KG1 (cell line): Measurements from ENCODE around the gene USP2.
"Not testable (repeated sequence)": the region's sequence is repeated elsewhere in the genome, so short reads cannot be mapped to it uniquely, and the experiment has no call there.

Experiments used
- DNase-seq: peaks from one replicate; lab custom pipeline; 2025; lab: John Stamatoyannopoulos, UW

The USP2 gene

DNA sequence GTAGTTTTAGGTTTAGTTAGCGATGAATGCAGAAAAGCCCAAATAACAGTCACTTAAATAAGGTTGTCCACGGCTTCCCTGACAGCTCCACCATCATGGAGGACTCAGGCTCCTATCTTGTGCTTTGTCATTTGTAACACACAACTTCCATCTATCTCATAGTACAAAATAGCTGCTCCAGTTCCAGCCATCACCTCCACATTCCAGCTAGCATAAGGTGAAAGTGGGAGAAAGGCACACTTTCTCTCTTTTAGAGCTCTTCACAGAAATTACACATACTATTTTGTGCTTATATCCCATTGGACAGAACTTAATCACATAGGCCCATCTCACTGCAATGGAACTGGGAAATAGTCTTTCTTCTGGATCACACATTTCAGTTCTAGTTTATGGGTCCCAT is 32.8 kb upstream of the USP2 start:
- DNase-seq, result no peak

DNA sequence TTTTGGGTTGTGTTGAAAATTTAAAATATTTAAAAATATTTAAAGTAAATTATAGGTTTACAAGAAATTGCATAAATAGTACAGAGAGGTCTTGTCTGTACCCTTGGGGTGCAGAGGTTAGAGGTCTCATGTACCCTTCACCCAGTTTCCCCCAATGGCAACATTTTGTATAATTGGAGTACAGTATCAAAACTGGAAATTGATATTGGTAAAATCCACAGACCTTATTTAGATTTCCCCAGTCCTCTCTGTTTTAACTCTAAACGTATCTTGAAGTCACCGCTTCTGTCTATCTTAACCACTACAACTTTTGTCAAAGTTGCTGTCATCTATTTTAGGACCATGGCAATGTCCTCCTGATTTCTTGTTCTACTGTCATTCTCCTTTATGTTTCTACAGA is 30.6 kb upstream of the USP2 start:
- DNase-seq, result no peak

DNA sequence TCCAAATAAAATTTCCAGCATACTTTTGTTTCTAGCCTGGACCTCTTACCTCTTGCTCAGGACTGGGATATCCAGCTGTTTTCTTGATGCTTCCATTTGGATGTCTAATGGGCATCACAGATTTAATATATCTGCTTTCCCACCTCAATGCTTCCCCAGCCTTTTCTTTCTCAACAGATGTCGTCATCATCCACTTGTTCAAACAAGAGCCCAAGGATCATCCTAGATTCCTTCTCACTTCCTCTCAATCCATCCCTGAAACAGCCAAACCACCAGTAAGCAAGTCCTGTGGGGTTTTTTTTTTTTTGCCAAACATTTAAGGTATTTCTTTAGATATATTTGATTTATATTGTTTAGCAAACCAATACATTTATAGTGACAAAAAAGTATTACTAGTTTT is 29.0 kb upstream of the USP2 start:
- no peak for DNase-seq

DNA sequence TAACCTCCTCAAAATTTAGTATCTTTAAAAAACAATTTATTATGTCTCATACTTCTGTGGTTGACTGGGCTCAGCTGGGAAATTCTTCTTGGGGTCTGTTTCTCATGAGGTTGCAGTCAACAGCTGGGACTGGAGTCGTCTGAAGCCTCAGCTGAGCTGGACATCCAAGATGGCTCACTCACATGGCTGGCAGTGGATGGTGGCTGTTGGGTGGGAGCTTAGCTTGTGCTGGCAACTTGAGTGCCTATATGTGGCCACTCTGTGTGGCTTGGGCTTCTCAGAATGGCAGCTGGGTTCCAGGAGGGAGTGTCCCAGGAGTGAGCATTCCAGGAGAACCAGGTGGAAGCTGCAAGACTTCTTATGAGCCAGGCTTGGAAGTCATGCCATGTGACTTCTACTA is 28.2 kb upstream of the USP2 start:
- DNase-seq, result no peak

DNA sequence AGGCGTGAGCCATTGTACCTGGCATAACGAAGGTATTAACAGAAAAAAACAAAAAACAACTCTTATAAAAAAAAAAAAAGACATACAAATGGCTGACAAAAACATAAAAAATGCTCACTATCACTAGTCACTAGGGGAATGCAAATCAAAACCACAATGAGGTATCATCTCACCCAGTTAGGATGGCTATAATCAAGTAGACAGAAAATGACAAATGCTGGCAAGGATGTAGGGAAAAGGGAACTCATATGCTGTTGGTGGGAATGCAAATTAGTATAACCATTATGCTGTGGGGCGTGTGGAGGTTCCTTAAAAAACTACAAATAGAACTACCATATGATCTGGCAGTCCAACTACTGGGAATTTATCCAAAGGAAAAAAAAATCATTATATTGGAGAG is 24.5 kb upstream of the USP2 start:
- DNase-seq, result no peak

DNA sequence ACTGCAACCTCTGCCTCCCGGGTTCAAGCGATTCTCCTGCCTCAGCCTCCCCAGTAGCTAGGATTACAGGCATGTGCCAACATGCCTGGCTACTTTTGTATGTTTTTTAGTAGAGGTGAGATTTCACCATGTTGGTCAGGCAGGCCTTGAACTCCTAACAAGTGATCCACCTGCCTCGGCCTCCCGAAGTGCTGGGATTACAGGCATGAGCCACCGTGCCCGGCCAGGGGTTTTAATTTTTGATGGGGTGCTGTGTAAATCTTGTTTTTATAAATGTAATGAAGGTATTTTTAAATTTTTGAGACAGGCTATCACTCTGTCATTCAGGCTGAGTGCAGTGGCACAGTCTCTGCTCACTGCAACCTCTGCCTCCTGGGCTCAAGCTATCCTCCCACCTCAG is 24.0 kb upstream of the USP2 start:
- DNase-seq, result not testable (repeated sequence)

DNA sequence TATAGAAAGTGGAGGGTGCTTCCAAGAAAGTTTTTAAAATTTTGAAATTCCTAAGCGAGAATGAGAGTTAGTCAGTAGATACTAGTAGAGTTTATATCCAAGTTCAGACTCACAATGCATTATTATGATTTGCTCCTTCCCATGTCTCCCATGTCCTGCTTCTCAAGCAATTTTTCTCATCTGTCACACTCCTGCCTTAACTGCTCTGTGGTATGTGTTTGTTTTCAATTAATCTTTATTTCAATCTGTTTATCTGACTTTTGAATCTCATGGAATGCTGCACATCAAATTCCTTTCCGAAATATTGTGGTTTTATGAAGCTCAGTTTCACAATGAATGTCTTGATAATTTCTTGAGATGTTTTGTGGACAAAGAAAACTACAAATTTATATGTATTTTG is 23.4 kb upstream of the USP2 start:
- no peak for DNase-seq

DNA sequence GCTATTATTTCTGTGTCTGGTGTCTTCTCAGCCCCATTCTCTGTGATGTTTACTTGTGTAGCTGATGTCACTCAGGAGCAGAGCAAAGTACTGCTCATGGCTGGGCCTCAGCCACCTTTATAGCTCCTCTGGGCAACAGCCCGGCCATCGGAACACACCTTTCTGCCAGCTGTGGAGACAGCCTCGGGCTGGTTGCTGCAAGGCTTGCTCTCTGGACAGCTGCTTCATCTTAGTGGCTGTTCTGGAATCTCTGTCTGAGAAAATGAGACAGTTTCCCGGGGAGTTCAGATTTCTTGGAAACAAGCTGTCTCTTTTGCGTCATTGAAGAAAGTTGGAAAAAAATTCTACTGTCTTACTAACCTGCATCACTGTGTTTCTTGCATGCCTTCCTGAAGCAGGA is 21.5 kb upstream of the USP2 start:
- no peak for DNase-seq

DNA sequence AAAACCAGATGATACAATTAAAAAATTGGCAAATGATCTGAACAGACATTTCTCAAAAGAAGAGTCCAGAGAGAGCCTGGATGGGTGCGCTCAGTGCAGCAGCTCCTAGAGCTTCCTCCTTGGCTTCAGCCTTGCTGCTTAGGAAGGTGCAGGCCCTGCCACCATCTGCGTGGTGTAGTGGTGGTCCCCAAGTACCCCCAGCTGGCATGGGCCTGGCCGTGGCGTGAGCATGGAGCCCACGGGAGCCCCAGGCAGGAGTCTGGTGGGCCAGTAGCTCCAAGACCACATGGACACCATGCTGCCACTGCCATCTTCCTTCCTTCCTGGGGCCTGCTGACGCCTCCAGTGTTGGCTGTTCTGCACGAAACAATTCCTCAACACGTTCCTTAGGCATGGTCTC is 21.0 kb upstream of the USP2 start:
- DNase-seq, result no peak

DNA sequence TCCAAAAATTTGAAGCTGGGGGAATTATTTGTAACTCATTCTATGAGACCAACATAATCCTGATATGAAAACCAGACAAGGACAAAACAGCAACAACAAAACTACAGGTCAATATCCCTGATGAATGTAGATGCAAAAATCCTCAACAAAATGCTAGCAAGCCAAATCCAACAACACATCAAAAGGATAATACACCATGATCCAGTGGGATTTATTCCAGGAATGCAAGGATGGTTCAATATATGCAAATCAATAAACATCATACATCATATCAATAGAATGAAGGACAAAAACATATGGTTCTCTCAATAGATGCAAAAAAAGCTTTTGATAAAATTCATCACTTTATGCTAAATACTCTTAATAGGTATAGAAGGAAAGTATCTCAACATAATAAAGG is 19.4 kb upstream of the USP2 start:
- DNase-seq, result no peak

DNA sequence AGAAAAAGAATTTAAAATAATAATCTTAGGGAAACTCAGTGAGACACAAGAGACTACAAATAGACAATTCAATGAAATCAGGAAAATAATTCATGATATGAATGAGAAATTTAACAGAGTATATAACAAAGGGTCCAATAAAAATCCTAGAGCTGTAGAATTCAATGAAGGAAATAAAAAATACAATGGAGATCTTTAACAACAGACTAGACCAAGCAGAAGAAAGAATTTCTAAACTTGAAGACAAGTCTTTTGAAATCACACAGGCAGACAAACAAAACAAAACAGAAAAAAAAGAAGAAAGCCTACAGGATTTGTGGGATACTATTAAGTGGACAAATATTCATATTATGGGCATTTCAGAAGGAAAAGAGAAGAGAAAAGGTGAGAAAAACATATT is 16.2 kb upstream of the USP2 start:
- DNase-seq, result no peak

DNA sequence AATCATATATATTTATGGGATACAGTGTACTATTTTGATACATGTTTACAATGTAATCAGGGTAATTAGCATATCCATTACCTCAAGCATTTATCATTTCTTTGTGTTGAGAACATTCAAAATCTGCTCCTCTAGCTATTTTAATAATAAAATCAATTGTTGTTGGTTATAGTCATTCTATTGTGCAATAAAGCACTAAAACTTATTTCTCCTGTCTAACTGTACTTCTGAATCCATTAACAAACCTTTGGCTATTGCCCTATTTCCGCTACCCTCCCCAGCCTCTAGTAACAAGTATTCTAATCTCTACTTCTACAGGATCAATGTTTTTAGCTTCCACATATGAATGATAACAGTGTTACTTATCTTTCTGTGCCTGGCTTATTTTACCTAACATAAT is 15.3 kb upstream of the USP2 start:
- no peak for DNase-seq

DNA sequence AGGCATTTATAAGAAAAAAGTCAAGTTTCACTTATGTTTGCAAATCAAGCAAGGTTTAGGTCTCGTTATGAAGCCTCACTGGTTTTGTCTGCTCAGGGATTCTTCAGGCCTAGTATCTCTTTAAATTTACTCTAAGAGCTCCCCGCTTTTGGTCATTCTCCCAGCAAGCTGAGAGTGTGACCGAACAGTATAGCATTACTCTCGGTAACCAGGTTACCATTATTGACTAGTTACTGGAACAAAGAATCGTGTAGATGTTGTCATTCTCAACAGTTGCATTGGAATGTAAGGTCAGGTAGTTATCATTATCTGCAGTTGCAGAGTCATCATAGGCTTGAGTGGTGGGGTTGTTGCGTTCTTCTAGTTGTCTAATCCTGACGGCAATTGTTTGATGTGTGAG is 9.8 kb upstream of the USP2 start:
- DNase-seq, result no peak

DNA sequence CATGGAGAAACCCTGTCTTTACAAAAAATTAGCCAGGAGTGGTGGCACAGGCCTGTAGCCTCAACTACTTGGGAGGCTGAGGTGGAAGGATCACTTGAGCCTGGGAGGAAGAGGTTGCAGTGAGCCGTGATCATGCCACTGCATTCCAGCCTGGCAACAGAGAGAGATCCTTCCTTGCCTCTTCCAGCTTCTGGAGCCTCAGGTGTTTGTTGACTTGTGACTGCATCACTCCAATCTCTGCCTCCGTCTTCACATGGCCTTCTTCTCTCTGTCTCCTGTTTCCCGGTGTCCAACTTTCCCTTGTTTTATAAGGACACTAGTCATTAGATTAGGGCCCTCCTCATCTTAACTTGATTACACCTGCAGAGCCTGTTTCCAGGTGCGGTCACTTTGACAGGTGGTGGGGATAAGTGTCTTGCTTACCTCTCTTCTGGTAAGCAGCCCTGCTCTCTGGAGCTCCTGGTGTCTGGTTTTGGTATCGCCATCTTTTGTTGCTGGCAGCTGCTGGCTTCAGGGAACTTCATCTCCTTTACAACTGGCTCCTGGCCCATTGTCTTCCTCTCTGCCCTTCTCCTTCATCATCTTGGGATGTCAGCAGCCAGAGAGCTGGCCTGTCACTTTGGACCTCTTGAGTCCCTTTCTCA is 8.2 kb upstream of the USP2 start:
- no peak for DNase-seq

DNA sequence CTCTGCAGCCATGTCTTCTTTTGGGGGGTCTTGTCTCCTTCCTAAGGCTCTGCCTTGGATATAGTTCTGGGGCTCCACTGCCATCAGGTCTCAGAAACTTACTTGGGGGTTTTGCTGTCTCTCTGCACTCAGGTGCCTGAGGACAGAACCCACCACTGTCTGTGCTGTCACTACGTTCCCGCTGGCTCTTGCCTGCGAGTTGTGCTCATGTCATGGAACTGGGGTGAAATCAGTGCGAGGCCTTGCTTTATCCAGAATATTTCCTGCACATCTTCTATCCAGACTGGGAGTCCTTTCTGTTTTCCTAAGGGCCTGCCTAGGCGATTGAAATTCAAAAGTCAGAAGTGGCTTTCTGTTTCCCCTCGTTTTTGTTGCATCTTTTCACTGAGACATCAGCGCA is 6.6 kb upstream of the USP2 start:
- no peak for DNase-seq

DNA sequence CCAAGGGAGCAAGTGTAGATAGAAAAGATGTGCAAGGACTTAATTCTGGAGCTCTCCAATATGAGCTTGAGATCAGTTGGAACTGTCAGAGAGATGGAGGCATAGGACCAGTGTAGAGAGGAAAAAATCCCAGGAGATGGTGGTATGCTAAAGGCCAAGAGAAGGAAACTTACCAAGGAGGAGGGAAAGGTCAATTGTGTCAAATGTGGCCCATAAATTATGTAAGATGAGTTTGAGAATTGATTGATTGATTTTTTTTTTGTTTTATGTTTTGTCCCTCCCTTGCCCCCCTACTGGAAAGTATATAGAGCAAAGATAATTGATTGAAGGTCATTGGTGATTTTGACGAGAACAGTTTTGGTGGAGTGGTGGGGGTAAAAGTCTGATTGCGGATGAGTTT is 2.8 kb upstream of the USP2 start:
- DNase-seq, result no peak

DNA sequence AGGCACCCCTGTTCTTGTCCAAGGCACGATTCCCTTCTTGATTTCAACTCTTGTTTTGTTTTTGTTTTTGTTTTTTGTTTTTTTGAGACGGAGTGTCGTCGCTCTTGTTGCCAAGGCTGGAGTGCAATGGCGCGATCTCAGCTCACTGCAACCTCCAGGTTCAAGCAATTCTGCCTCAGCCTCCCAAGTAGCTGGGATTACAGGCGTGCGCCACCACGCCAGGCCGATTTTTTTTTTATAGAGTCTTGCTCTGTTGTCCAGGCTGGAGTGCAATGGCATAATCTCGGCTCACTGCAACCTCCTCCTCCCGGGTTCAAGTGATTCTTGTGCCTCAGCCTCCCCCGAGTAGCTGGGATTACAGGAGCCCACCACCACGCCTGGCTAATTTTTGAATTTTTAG is 1.0 kb upstream of the USP2 start:
- not testable (repeated sequence) for DNase-seq

DNA sequence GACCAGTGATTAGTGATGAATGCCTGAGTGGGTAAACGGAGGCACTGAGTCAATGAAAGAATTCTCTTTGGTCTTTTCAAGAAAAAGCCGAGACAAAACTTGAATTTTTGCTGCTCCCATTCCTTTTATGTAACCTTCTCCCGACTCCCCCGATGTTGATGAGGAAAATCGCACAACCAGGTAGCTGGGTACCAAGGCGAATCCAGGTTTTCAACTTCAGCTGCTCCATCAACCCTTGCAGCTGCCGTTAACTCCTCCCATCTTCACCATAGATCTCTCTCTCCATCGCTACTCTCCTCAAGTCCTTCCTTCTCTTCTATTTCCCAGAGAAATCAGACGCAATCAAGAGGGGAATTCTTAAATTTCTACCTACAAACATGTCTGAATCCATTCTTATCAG is 611 bp upstream of the USP2 start:
- DNase-seq, result no peak

DNA sequence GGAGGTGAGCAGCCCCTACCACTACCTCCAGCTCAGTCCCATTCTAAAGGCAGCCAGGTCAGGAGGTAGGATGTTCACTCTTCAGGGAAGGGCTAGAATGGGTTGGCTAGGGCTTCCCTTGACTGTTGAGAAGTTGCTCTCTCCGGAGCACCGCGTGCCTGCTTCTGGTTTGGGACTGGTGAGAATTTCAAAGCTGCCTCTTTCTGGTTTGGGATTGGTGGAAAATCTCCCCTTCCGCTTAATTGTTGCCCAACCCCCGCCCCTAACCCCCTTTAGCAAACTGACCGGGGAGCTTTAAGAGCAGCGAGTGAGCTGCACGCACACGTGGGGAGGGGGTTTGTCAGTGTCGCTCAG is 686 bp downstream of the USP2 start:
- no peak for DNase-seq

DNA sequence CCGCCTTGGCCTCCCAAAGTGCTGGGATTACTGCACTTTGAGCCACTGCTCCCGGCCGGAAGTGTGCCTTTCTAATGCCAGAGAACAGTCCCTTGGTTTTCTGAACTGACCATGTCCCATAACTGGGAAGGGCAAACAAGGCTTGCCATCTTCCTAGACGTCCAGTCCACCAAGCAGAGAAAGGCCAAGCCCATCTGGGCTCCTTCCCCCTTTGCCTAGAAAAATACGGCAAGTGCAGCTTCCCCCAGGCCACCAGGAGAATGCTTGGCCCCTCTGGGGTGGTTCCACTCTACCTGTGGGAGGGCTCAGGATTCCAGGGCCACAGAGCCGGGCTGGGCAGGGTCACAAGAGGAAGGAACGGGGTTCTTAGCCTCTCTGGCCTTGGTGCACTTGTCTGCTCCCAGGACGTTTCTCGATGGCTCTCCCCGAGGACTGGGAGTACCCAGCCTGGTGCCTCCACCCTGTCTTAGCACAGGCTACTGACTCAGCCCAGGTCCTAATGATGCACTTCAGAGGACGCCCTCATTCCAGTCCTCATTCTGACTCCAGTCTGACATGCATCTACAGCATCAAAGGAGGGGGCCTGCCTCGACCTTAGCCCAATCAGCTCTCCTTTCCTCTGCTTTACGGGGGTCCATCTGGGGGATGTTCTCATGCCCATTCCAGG is 1.2 kb downstream of the USP2 start:
- no peak for DNase-seq

DNA sequence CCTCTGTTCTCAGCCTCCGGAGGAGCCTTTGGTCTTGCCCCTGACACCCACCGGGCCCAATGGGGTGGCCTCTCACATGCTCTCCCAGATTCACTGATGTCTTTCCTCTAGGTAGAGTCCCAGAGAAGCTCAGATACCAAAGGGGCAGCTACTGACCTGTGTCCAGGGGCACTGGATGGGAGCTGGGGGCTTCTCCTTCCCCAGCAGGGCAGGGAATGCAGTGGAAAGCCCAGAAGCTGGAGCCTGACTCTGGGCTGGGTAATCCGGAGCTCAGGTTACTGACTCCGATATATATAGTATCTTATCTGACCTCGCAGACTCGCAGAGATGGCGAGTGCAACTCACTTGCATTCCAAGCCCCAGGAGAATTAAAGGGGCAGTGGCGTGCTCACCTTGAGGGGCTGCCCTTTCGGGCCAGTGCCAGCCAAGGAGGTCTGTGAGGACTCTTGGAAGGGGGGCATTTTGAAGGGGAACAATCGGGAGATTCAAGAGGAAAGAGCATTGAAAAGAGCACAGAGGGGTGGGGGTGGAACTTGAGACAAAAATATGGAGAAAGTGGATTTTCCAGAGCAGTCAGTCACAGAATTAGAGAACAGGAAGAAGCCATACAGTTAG is 2.5 kb downstream of the USP2 start:
- DNase-seq, result no peak

DNA sequence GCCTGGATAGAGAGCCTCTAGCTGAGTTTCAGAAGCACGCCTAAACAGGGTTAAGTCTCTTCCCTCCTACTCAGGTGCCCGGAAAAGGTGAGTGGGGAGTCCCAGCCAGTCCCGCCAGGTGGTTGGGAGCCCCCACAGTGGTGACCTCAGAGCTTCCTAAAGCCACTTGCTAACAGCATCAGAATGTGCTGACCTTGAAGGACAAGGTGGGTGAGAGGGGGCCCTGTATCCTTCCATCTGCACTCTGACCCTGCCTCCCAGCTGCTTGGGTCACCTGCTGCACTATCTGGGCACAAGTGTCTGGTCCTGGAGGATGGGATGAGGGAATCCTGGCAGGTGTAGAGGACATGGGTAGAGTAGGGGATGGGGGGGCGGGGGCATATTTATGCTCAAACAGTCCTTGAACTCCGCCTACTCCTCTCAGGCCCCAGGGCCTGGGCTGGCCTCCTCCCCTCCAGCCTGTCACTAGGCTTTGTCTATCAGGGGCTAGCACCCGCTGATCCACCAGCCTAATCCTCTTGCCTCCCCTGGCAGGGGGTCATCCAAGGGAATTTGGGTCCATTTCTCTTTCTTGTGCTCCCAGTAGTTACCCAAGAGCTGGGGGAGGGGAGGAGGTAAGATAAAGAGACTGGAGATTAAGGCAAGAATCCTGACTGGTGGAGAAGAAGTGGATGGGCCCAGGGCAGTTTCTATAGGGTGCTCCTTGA is 3.4 kb downstream of the USP2 start:
- no peak for DNase-seq

DNA sequence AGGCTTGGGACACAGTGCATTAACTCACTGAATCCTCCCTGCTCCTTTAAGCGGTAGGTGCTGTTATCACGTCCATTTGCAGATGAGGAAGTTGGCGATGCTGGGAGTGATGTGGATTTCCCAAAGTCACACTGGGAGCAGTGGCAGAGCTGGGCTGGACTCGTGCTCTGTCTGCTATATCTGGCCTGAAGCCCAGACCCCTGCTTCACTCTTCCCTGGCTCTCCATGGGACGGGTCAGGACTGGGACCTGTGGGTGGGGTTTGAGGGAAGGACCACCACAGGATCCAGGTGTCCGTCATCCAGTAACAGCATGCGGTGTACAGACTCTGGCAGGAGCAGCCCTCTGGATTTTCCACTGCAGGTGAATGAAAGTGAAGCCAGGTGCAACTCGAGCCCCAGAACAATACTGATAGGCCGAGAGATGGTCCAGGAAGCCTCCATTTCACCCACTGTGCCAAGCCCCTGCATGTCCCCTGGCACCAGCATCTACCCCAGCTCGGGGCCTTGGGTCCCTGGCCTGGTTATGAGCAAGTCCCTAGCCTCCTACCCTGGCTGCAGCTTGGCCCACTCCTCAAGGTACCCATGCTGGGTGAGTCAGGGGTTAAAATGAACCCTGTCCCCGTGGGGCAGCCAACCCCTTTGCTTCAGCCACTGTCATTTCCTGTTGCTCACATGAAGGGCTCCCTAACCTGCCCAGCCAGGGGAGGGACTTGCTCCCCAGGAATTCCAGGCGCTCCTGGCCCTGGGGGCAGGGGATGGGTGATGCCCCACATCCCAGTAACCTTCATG is 4.2 kb downstream of the USP2 start:
- DNase-seq, result no peak
